Measurements from ENCODE around the gene GTF3C1. TPM values are rescaled to one million over a fixed set of nuclear protein-coding genes. Genes with fewer than 3 reads are reported as not detected.

GTF3C1 gene
- total RNA-seq, 2 donors from 2014 or later, result 38.7 to 161 TPM

DNA sequence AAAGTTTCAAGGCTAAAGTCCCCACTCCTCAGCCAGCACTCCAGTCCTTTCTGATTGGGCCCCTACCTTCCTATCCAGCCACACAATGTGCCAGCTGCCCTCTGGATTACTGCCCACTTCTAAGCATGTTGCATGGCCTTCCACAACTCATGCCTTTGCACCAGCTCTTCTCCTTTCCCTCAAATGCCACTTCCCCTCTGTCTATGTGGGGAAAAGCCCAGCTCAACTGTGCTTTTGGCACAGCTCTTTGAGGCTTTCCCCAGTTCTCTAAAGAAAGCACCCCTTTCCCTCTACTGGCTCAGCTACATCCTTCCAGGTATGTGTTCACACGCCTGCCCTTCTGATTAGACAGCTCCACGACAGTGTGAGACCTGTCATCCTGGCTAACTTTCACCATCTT is 18.5 kb downstream of the GTF3C1 start:
- H3K36me3 ChIP-seq (replicated peaks in 1 of 2; ENCODE audit: insufficient read depth in 1 of 2, low read depth in 2 of 2), result peaks cover 11 to 23% of the 10 kb centered on the region in 2 donors
- ATAC-seq (no peak), DNase-seq (no peak)
- 57 to 88% methylated on average over 2 of the region's 2 CpGs for WGBS, 2 donors
- no peak for TF ChIP-seq POLR2A (IDR thresholded peaks at IDR 0.05)
- TF ChIP-seq, protein P1, sequence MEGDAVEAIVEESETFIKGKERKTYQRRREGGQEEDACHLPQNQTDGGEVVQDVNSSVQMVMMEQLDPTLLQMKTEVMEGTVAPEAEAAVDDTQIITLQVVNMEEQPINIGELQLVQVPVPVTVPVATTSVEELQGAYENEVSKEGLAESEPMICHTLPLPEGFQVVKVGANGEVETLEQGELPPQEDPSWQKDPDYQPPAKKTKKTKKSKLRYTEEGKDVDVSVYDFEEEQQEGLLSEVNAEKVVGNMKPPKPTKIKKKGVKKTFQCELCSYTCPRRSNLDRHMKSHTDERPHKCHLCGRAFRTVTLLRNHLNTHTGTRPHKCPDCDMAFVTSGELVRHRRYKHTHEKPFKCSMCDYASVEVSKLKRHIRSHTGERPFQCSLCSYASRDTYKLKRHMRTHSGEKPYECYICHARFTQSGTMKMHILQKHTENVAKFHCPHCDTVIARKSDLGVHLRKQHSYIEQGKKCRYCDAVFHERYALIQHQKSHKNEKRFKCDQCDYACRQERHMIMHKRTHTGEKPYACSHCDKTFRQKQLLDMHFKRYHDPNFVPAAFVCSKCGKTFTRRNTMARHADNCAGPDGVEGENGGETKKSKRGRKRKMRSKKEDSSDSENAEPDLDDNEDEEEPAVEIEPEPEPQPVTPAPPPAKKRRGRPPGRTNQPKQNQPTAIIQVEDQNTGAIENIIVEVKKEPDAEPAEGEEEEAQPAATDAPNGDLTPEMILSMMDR (IDR thresholded peaks at IDR 0.05), result no peak
- no peaks in the 10 kb centered on the region for H3K4me1 ChIP-seq
- H3K4me3 ChIP-seq, result no peak overlapping the region
- no peaks in the 10 kb centered on the region for H3K9me3 ChIP-seq
- H3K27ac ChIP-seq, result no peak overlapping the region
- no peaks in the 10 kb centered on the region for H3K27me3 ChIP-seq
- intact Hi-C loops (cut with DNase I), result no loop called here

GRCh38 chr16:27529962-27530361 is 19.8 kb downstream of the GTF3C1 start:
- Histone ChIP-seq H3K4me3 (no peak overlapping the region), H3K27me3 (no peaks in the 10 kb centered on the region), H3K27ac (no peak overlapping the region), H3K9me3 (peaks cover 0 to 8% (median 0%) of the 10 kb centered on the region in 3 donors), H3K4me1 (no peaks in the 10 kb centered on the region), H3K36me3 (replicated peaks in 1 of 2; ENCODE audit: insufficient read depth in 1 of 2, low read depth in 2 of 2) (peaks cover 20 to 28% of the 10 kb centered on the region in 2 donors)
- TF ChIP-seq POLR2A (IDR thresholded peaks at IDR 0.05), result no peak
- TF ChIP-seq, protein P1 (IDR thresholded peaks at IDR 0.05), result no peak
- ATAC-seq (no peak), DNase-seq (no peak)
- intact Hi-C loops (cut with DNase I), result no loop called here
- WGBS, 2 donors, result 87 to 90% methylated on average over 6 of the region's 6 CpGs

DNA sequence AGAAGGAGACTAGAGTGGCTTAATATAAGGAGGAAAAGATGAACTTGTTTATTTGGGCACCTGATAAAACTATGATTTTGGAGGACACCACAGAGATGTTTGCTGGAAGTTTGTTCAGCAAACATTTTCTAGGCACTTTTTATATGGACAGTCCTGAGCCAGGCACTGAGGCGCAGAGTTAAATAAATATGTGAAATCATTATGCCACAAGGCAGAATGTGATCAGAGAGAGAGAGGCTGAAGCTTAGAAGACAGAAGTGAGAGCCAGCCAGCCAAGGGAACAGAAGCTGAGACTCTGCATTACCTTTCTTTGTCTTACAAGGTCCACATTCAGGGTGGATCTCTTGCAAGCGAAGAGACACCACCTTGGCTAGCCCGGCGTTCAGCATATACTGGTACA is 21.4 kb downstream of the GTF3C1 start:
- no peak for TF ChIP-seq POLR2A (IDR thresholded peaks at IDR 0.05)
- TF ChIP-seq, protein P1 (IDR thresholded peaks at IDR 0.05), result no peak
- intact Hi-C loops (cut with DNase I), result no loop called here
- H3K27me3 ChIP-seq, result no peaks in the 10 kb centered on the region
- no peak for ATAC-seq
- no peak overlapping the region for H3K27ac ChIP-seq
- H3K36me3 ChIP-seq (replicated peaks in 1 of 2; ENCODE audit: insufficient read depth in 1 of 2, low read depth in 2 of 2), result peaks cover 20 to 34% of the 10 kb centered on the region in 2 donors
- no peaks in the 10 kb centered on the region for H3K4me1 ChIP-seq
- no peak overlapping the region for H3K4me3 ChIP-seq
- DNase-seq, result no peak
- peaks cover 0 to 9% (median 0%) of the 10 kb centered on the region in 3 donors for H3K9me3 ChIP-seq
- 93 to 98% methylated on average over 4 of the region's 4 CpGs for WGBS, 2 donors

- Histone ChIP-seq H3K27ac (no peak overlapping the region), H3K4me3 (no peak overlapping the region), H3K9me3 (peaks cover 0 to 9% (median 0%) of the 10 kb centered on the region in 3 donors), H3K4me1 (no peaks in the 10 kb centered on the region), H3K27me3 (no peaks in the 10 kb centered on the region), H3K36me3 (replicated peaks in 1 of 2; ENCODE audit: insufficient read depth in 1 of 2, low read depth in 2 of 2) (peaks cover 20 to 33% of the 10 kb centered on the region in 2 donors)
- DNase-seq (peak; percentile 39 to 71 (median 50)), ATAC-seq (no peak)
- 77 to 83% methylated on average over 6 of the region's 6 CpGs for WGBS, 2 donors
- intact Hi-C loops (cut with DNase I), result no loop called here
- TF ChIP-seq POLR2A (IDR thresholded peaks at IDR 0.05), result no peak
- TF ChIP-seq, protein P1 (IDR thresholded peaks at IDR 0.05), result no peak
These were observed 23.5 kb downstream of the GTF3C1 start for GRCh38 chr16:27526180-27526579.

DNA sequence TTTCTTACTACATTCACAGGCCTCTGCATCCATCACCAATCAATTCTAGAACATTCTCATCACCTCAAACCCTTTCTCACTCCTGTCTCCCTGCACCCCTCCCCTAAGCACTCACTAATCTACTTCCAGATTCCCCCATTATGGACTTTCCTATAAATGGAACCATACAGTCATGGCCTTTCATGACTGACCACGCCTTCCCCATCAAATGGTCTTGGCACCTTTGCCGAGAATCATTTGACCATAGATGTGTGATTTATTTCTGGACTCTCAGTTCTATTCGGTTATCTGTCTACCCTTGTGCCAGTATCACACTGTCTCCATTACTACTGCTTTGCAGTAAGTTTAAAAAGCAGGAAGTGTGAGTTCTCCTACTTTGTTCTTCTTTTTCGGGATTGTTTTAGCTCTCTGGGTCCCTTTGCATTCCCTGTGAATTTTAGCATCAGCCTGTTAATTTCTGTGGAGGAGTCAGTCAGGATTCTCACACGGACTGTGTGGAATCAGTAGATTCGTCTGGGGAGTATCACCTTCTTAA is 27.5 kb downstream of the GTF3C1 start:
- Histone ChIP-seq H3K36me3 (replicated peaks in 1 of 2; ENCODE audit: insufficient read depth in 1 of 2, low read depth in 2 of 2) (peaks cover 18 to 33% of the 10 kb centered on the region in 2 donors), H3K27ac (no peak overlapping the region), H3K9me3 (peaks cover 0 to 9% (median 0%) of the 10 kb centered on the region in 3 donors), H3K27me3 (no peaks in the 10 kb centered on the region), H3K4me1 (no peaks in the 10 kb centered on the region), H3K4me3 (no peak overlapping the region)
- WGBS, 2 donors, result 92 to 93% methylated on average over 6 of the region's 6 CpGs
- no peak for ATAC-seq
- no peak for TF ChIP-seq POLR2A (IDR thresholded peaks at IDR 0.05)
- TF ChIP-seq, protein P1 (IDR thresholded peaks at IDR 0.05), result no peak
- no peak for DNase-seq
- intact Hi-C loops (cut with DNase I), result no loop called here
